ENCODE measurements around the gene SCAMP2.

Gene SCAMP2

DNA sequence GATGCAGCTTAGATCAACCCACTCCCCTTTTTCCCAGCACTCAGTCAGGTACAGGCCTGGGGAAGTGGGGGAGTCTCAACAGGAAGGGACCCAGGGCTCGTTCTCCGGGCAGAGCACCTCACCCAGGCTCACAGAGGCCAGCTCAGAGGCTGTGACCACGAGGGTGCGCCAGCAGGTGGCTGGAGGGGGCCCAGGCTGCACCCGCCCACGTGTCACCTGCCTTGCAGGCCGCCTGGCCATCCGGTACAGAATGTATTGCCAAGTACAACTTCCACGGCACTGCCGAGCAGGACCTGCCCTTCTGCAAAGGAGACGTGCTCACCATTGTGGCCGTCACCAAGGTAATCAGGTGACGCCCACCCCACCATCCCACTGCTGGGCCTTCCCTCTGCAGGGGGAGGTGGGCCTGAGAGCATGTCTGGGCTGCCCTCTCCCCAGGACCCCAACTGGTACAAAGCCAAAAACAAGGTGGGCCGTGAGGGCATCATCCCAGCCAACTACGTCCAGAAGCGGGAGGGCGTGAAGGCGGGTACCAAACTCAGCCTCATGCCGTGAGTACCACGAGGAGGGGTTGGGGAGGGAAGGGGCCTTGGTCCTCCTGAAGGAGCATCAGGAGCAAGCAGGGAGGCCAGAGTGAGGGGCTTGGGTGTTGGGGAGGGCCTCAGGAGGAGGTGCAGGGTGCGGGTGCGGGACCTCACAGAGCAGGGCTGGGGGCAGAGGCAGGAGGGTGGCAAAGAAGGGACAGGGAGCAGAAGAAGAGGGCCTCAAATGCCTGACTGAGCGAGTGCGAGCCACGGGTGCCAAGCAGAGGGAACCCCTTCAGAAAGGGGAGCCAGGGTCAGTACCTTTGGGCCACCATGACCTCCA, 74.5 kb downstream of the SCAMP2 start:
- DNase-seq (ENCODE audit: low read depth in 2 of 2): no peak

DNA sequence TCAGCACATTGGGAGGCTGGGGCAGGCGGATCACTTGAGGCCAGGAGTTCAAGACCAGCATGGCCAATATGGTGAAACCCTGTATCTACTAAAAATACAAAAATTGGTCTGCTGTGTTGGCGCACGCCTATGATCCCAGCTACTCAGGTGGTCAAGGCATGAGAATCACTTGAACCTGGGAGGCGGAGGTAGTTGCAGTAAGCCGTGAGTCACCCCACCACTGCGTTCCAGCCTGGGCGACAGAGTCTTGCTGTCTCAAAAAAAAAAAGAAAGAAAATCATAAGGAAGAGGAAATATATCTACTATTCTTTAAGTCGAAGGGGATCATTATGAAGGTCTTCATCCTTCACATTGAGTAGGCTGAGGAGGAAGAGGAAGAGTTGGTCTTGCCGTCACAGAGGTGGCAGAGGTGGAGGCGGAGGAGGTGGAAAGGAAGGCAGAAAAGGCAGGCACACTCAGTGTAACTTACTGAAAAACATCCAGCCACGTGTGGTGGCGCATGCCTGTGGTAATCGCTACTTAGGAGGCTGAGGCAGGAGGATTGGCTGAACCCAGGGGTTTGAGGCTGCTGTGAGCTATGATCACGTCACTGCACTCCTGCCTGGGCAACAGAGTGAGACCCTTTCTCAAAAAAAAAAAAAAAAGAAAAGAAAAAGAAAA, 77.1 kb downstream of the SCAMP2 start:
- no peak for DNase-seq (ENCODE audit: low read depth in 2 of 2)

DNA sequence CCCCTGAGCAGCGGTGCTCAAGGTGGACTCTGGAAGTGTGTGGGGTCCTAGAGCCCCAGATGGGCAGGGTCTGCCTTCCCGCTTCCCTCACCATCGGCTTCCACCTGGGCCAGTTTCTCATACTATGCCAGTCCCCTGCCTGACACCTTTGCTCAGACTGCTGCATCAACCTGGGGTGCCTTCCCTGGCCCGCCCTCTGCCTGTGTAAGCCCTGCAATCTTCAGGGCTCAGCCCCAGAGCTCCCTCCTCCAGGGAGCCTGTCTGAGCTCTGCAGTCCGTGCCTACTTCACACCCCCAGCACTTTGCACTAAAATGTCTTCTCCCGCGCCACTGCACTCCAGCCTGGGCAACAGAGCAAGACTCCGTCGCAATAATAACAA, 78.2 kb downstream of the SCAMP2 start:
- no peak for DNase-seq (ENCODE audit: low read depth in 2 of 2)

DNA sequence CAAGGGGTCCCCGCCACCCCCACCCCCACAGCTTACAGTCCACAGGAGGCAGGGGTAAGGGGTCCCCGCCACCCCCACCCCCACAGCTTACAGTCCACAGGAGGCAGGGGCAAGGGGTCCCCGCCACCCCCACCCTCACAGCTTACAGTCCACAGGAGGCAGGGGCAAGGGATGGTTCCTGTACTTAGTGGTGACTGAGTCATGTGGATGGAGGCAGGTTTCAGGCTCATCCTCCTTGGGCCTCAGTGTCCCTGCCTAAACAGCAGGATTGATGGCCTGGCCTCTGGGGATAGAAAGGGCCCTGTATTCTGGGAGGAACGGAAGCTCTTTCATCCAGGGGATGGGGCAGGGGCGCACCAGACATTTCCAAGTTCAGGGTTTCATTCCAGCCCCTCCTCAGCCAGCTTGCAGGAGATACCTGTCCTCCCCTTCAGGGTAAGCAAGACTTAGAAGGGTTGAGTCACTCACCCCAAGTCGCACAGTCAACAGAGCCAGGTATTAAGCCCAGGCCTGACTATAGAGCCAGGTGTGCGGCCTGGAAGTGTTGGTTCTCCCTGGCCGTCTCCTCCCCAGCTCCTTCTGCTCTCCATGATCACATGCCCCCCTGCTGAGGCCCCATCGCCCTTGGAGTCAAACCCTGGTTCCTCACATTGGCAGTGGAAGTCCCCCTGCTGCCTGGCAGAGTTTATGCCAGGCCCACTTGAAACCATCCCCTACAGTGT, 78.8 kb downstream of the SCAMP2 start:
- DNase-seq (ENCODE audit: low read depth in 2 of 2): no peak
